ENCODE results near the gene FANCC.

FANCC gene

GRCh38 chr9:95058795-95059386 lies 258.6 kb downstream of the FANCC start:
- no peak for FAIRE-seq

GRCh38 chr9:95058121-95058785 lies 259.3 kb downstream of the FANCC start:
- no peak for FAIRE-seq

- FAIRE-seq = no peak
These were observed 260.4 kb downstream of the FANCC start for GRCh38 chr9:95057101-95057500.

GRCh38 chr9:95055851-95056551 lies 261.5 kb downstream of the FANCC start:
- FAIRE-seq = no peak

GRCh38 chr9:95055334-95055850 lies 262.1 kb downstream of the FANCC start:
- no peak for FAIRE-seq

GRCh38 chr9:95053611-95054570 lies 263.6 kb downstream of the FANCC start:
- FAIRE-seq = no peak

GRCh38 chr9:95049761-95050160 lies 267.7 kb downstream of the FANCC start:
- FAIRE-seq = no peak

All from A204.1 (cell line).